Measurements from ENCODE around the gene C16orf74. TPM values are rescaled to one million over a fixed set of nuclear protein-coding genes. Genes with fewer than 3 reads are reported as not detected.

C16orf74 gene
- total and polyA plus RNA-seq, 2 of the 8 experiments (the other 6 are each of a cell fraction or from before 2014, with no cell fraction given): 7.3 to 9.3 TPM

- TF ChIP-seq CHD7 (IDR thresholded peaks at IDR 0.05; ENCODE audit: insufficient replicate concordance, low read length) (no peak), RAD21 (IDR thresholded peaks at IDR 0.05 in 1 of 2, conservative IDR thresholded peaks at IDR 0.05 in 1 of 2; ENCODE audit: low read depth in 2 of 2, low read length in 2 of 2) (peak; percentile 35 to 55), CTCF (IDR thresholded peaks at IDR 0.05; ENCODE audit: control extremely low read depth in 1 of 3, insufficient read depth in 1 of 3, low read depth in 1 of 3, low read length in 3 of 3) (peak in 2 of 3 experiments; percentile 47 to 68; a peak in 2 of 4 replicates), POLR2A (IDR thresholded peaks at IDR 0.05; ENCODE audit: control extremely low read depth in 1 of 2, low read depth in 2 of 2, low read length in 2 of 2) (peak in 1 of 2 experiments; percentile 46; a peak in 2 of 3 replicates), KDM1A (IDR thresholded peaks at IDR 0.05; ENCODE audit: borderline replicate concordance, low read length) (no peak), MAX (IDR thresholded peaks at IDR 0.05) (0 out of 2 replicates have a peak, but pooled peaks have one; percentile 40)
Observed at GRCh38 chr16:85675251-85675874, 75.5 kb downstream of the C16orf74 start (continued).
